Heart left ventricle (tissue), 16 donors: Measurements from ENCODE around the gene IL25. TPM values are rescaled to one million over a fixed set of nuclear protein-coding genes. Genes with fewer than 3 reads are reported as not detected.
A peak's percentile ranks its signal among the peaks of the same experiment; 100 is the strongest.

Experiments used
- ATAC-seq, 4 donors: fragments of 200-7000 bp; cut with Tn5 transposase; one replicate each; pipeline ENCODE4 v1.9.1; 2020 to 2022; ENCODE audit warnings: moderate library complexity in 4 of 4, mild to moderate bottlenecking in 3 of 4, moderate number of reproducible peaks in 1 of 4
- DNase-seq, 5 donors: peaks; one replicate each; pipeline ENCODE4 v3.0.0-alpha.2; 2020
- H3K27ac ChIP-seq, 12 donors: fragments of 200-600 bp; sonication (generic) in 4 of 12; one replicate each; pipeline versions ENCODE4 v1.5.0 to v1.8.0; 2016 to 2022; ENCODE audit warnings: mild to moderate bottlenecking in 2 of 12
- H3K27me3 ChIP-seq, 9 donors: fragments of 200-600 bp; sonication (generic) in 2 of 9; one replicate each; pipeline versions ENCODE4 v1.5.1 to v1.8.0; 2016 to 2022; ENCODE audit warnings: mild to moderate bottlenecking in 3 of 9
- H3K36me3 ChIP-seq, 9 donors: fragments of 200-600 bp; sonication (generic) in 2 of 9; one replicate each; pipeline versions ENCODE4 v1.5.0 to v1.8.0; 2018 to 2022; ENCODE audit warnings: mild to moderate bottlenecking in 2 of 9
- H3K4me1 ChIP-seq, 12 donors: fragments of 200-600 bp; sonication (generic) in 4 of 12; one replicate each; pipeline versions ENCODE4 v1.5.0 to v1.8.0; 2016 to 2022; ENCODE audit warnings: mild to moderate bottlenecking in 3 of 12
- H3K4me3 ChIP-seq, 12 donors: fragments of 200-600 bp; sonication (generic) in 4 of 12; one replicate each; pipeline versions ENCODE4 v1.5.0 to v1.8.0; 2017 to 2022; ENCODE audit warnings: mild to moderate bottlenecking in 9 of 12, moderate library complexity in 4 of 12
- H3K9me3 ChIP-seq, 12 donors: fragments of 200-600 bp; sonication (generic) in 4 of 12; one replicate each; pipeline versions ENCODE4 v1.5.0 to v1.8.0; 2016 to 2022; ENCODE audit warnings: mild to moderate bottlenecking in 1 of 12
- POLR2A ChIP-seq, 2 donors: fragments of 450-650 bp; IDR thresholded peaks; one replicate each; pipeline ENCODE4 v1.6.1; 2017; ENCODE audit warnings: antibody characterized with exemption in 2 of 2, mild to moderate bottlenecking in 2 of 2, moderate library complexity in 2 of 2
- WGBS, 4 donors: extraction: QIAGEN DNeasy Blood & Tissue Kit in 2 of 4; methylation state at CpG; one replicate each; pipeline versions ENCODE4 v1.1.5 to v1.1.7; 2013 to 2018; 5-methylcytosine and 5-hydroxymethylcytosine counted together
- intact Hi-C, 10 donors: fragments of 100-400 bp; cut with DNase I; formaldehyde crosslinking; loops; one replicate each; pipeline versions ENCODE4 v1.11.1 to v1.14.2; 2022
- polyA plus RNA-seq, 2 donors: library from polyadenylated mRNA; stranded (reverse); fragments of 200-250 nt; gene quantifications; one replicate each; pipeline ENCODE4 v1.2.3, GENCODE V29; 2013
- total RNA-seq, 9 donors: library from RNA; depleted of rRNA in 2 of 9; stranded (reverse); fragments of >200 nt in 2 of 9; fragmentation: NEBNext Ultra II Directional in 3 of 9; extraction: Animal tissue kit (Norgen Biotek cat#: 25700) in 3 of 9; gene quantifications; one replicate each; pipeline versions ENCODE4 v1.1.0 to v1.2.4, GENCODE V29; 2016 to 2023
- TF ChIP-seq, protein P1 (sequence below), 12 donors: fragments of 200-600 bp; sonication (generic) in 4 of 12; IDR thresholded peaks; one replicate each; pipeline versions ENCODE4 v1.5.0 to v1.8.0; 2018 to 2022; ENCODE audit warnings: antibody characterized with exemption in 12 of 12, mild to moderate bottlenecking in 5 of 12
- donor health status: ischemic (EF 13 %, LVEDD 7.1; RV severe dilation, severe dysfunction).
- donor health status: healthy with polysubstance abuse.
- donor health status: DM: no; HTN: yes; CAD: no.
- donor health status: DM: no; HTN: no; CAD: no.
- donor health status: ischemic (EF 25% LVEDD 6.9; RV normal size, moderate dysfunction).
- donor health status: ischemic (EF 25% LVEDD 5.7; RV mildly dilated, moderate dysfunction).
- donor health status: healthy.
- donor health status: DM: yes; HTN: yes; CAD: no.
- donor health status: ischemic (EF 35%, LVEDD 5.7; RV mildly dilated, moderate dysfunction).
- donor health status: nonischemic (EF 11% LVEDD 7.7; RV severe dilation, severe dysfunction).
- donor health status: DM: yes; HTN: yes; CAD: no.
- donor health status: PGD.
- donor health status: ischemic (EF 29% LVEDD 5.4; RV normal size, mild dysfunction).
- donor health status: nonischemic (EF 23%, LVEDD 6.1; RV moderate dilation, normal function).

The IL25 gene
- total and polyA plus RNA-seq, 11 donors: 0.29 TPM; not detected in 10

GRCh38 chr14:23346693-23347405 is 25.8 kb upstream of the IL25 start:
- 77 to 84% (median 82%) methylated on average over 22 to 27 of the region's 27 CpGs for WGBS, 4 donors
- Histone ChIP-seq H3K9me3 (no peaks in the 10 kb centered on the region), H3K4me3 (no peak overlapping the region), H3K36me3 (no peaks in the 10 kb centered on the region), H3K4me1 (peaks cover 0 to 12% (median 3%) of the 10 kb centered on the region in 12 donors), H3K27ac (peak overlapping the region in 1 of 12 donors; percentile 24), H3K27me3 (peaks cover 0 to 13% (median 0%) of the 10 kb centered on the region in 9 donors)
- DNase-seq (peak in 1 of 5 donors; percentile 49), ATAC-seq (peak in 3 of 4 donors; percentile 27 to 38 (median 31))
- no peak for TF ChIP-seq POLR2A (IDR thresholded peaks at IDR 0.05)
- TF ChIP-seq, protein P1, sequence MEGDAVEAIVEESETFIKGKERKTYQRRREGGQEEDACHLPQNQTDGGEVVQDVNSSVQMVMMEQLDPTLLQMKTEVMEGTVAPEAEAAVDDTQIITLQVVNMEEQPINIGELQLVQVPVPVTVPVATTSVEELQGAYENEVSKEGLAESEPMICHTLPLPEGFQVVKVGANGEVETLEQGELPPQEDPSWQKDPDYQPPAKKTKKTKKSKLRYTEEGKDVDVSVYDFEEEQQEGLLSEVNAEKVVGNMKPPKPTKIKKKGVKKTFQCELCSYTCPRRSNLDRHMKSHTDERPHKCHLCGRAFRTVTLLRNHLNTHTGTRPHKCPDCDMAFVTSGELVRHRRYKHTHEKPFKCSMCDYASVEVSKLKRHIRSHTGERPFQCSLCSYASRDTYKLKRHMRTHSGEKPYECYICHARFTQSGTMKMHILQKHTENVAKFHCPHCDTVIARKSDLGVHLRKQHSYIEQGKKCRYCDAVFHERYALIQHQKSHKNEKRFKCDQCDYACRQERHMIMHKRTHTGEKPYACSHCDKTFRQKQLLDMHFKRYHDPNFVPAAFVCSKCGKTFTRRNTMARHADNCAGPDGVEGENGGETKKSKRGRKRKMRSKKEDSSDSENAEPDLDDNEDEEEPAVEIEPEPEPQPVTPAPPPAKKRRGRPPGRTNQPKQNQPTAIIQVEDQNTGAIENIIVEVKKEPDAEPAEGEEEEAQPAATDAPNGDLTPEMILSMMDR (IDR thresholded peaks at IDR 0.05): no peak
- intact Hi-C loops: no loop called here

GRCh38 chr14:23347406-23348296 is 25.0 kb upstream of the IL25 start:
- H3K4me1 ChIP-seq: peaks cover 0 to 20% (median 10%) of the 10 kb centered on the region in 12 donors
- no peak overlapping the region for H3K4me3 ChIP-seq
- no peak overlapping the region for H3K27ac ChIP-seq
- no peaks in the 10 kb centered on the region for H3K36me3 ChIP-seq
- 93 to 96% (median 94%) methylated on average over 15 to 19 of the region's 19 CpGs for WGBS, 4 donors
- no peaks in the 10 kb centered on the region for H3K9me3 ChIP-seq
- TF ChIP-seq POLR2A (IDR thresholded peaks at IDR 0.05): no peak
- TF ChIP-seq, protein P1 (IDR thresholded peaks at IDR 0.05): no peak
- ATAC-seq (no peak), DNase-seq (peak in 1 of 5 donors; percentile 54)
- H3K27me3 ChIP-seq: peaks cover 0 to 21% (median 0%) of the 10 kb centered on the region in 9 donors
- intact Hi-C loops: no loop called here

GRCh38 chr14:23348297-23348655 is 24.3 kb upstream of the IL25 start:
- WGBS, 4 donors: 79 to 87% (median 83%) methylated on average over 6 of the region's 6 CpGs
- TF ChIP-seq, protein P1 (IDR thresholded peaks at IDR 0.05): no peak
- TF ChIP-seq POLR2A (IDR thresholded peaks at IDR 0.05): no peak
- H3K27ac ChIP-seq: no peak overlapping the region
- no peak for ATAC-seq
- no peaks in the 10 kb centered on the region for H3K9me3 ChIP-seq
- DNase-seq: no peak
- intact Hi-C loops: no loop called here
- H3K4me3 ChIP-seq: no peak overlapping the region
- peaks cover 0 to 24% (median 0%) of the 10 kb centered on the region in 9 donors for H3K27me3 ChIP-seq
- peaks cover 4 to 24% (median 12%) of the 10 kb centered on the region in 12 donors for H3K4me1 ChIP-seq
- no peaks in the 10 kb centered on the region for H3K36me3 ChIP-seq
